Stimulated activated naive CD8-positive, alpha-beta T cell treated with anti-CD3 and anti-CD28 coated beads, Interleukin-15, Interleukin-2, amounts not matched to agents 100 U/mL and 50 U/mL, for 24 hours (primary cell): ENCODE data around the gene HABP2.

Source experiments
- ATAC-seq: fragments of 150-1000 bp; cut with Tn5 transposase; one replicate; pipeline ENCODE4 v1.10.0; 2021
- DNase-seq: peaks from one replicate; pipeline ENCODE4 v3.0.0; 2021

HABP2 gene

DNA sequence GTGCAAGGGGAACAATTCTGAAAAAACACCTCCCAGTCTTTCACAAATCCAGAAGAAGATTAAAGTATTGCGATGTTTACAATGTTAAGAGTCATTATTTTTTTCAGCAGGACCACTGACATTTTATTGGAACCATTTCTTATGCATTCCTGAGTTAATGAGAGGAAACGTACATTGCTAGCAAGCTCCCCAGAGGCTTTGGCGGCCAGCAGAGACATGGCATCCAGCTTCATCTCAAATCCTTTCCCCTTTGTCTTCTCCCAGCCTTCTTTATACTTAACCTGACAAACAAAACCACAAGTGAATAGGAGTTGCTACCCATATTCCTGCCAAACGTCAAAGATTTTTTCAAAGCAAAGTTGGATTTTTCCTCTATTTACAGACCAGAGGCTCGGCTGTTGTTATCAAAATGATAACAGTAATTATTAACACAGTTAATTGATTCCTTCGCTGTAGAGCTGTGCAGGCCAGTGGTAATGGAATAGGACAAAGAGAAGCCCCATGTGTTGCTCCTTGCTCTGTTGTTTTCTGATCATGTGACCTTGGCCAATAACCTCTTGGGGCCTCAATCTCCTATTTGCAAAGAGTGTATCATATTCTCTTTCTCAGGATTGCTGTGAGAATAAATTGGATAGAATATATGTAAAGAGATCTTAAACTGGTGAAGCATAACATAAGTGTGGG is 79.0 kb downstream of the HABP2 start:
- DNase-seq, result no peak
- ATAC-seq, result no peak
